ENCODE data around the gene SRCIN1.
"Not testable (repeated sequence)": the region's sequence is repeated elsewhere in the genome, so short reads cannot be mapped to it uniquely, and the experiment has no call there.

SRCIN1 gene

DNA sequence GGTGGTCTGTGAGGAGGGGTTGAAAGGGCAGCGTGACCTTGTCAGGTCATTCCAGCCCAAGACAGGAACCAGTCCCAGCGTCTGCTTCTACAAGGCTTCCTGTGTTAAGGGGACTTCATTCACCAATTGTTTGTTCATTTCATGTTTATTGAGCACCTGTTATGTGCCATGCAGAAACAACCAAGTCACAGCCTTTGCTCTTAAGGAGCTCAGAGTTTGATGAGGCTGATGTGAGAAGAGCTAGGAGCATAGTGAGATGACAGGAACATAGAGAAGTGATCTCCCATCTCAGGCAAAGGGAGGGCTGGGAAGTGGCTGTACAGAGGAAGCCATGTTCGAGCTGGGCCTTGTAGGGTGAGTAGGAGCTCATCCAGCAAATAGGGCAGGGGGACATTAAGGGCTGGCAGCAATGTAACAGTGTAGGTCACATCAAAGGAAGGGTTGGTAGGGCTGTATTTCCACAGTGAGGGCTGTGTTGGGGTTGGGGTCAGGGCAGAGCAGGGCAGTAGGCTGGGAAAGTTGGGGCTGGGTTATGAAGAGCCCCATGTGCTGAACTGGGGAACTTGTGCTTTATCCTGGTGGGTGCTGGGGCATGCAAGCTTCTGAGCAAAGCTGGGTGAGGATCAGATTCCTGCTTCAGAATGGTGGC is 97.7 kb downstream of the SRCIN1 start:
- DNase-seq: no peak

DNA sequence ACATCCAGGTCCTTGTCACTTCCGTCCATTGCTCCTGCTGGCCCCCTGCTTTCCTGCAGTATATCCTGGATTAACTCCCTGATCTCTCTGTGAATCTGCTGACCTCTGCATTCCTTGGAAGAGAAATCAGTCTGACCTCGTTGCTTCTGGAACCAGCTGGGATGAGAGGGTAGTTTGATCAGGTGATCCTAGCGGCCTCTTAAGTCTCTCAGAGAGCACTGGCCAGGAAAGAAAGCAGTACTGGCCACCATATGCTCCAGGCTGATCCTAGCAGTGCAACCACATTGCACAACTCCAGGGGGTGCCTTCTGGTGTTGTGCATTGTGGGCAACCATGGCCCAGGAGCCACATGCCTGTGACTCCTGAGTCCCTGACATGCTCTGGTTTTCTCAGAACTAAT is 98.3 kb downstream of the SRCIN1 start:
- no peak for DNase-seq

- no peak for DNase-seq
These were observed 101.5 kb downstream of the SRCIN1 start for GRCh38 chr17:38504216-38504615.

- DNase-seq: not testable (repeated sequence)
These were observed 102.4 kb downstream of the SRCIN1 start for GRCh38 chr17:38503286-38503913.

DNA sequence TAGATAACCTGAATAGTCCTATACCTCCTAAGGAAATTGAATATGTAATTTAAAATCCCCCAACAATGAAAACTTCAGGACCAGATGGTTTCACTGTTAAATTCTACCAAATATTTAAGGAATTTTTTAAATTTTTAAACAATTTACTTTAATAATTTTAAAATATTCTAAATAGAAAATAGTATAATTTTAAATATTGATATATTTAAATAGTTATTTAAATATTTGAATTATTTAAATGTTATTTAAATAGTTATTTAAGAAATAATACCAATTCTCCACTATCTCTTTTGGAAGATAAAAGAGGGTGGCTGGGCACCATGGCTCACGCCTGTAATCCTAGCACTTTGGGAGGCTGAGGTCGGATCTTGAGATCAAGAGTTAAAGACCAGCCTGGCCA is 104.0 kb downstream of the SRCIN1 start:
- DNase-seq: not testable (repeated sequence)

DNA sequence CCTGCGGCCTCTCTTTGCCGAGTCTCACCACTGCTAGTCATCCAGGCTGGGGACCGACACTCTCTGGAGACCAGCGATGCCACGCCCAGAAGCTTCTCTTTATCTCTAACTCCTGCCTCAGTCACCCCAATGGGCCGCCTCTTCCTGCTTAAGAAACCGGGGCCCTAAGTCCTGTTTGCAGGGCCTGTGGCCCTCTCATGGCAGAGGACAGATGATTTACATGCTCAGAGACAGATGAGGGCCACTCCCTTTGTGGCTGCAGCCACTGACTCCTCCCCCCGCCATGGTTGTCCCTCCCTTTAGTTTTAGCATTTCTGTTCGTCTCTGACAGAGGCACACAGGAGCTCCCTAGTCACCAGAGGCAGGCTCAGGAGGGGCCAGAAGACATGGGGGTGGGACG is 106.5 kb downstream of the SRCIN1 start:
- not testable (repeated sequence) for DNase-seq

DNA sequence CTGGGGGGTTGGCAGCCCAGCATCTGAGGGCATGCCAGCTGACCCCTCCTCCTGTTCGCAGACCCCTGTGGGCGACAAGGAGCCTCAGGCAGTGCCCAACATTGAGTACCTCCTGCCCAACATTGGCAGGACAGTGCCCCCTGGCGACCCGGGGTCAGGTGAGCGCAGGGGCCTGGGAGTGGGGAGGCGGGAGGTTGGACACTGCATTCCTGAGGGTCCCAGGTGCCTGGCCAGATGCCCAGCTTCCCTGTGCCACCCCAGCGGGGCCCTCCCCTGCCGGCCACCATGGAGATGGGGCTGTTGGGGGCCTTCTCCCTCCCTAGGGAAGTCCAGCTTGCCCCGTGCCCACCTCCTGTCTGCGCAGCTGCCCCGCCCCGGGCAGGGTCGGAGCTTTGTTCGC is 107.4 kb downstream of the SRCIN1 start:
- no peak for DNase-seq

- not testable (repeated sequence) for DNase-seq
These were observed 108.1 kb downstream of the SRCIN1 start for GRCh38 chr17:38497656-38498055.

- DNase-seq: not testable (repeated sequence)
These were observed 111.6 kb downstream of the SRCIN1 start for GRCh38 chr17:38494152-38494551.

- peak; percentile 87 for DNase-seq
These were observed 113.4 kb downstream of the SRCIN1 start for GRCh38 chr17:38492067-38493040.

GRCh38 chr17:38491346-38492066 is 114.2 kb downstream of the SRCIN1 start:
- DNase-seq: not testable (repeated sequence)

DNA sequence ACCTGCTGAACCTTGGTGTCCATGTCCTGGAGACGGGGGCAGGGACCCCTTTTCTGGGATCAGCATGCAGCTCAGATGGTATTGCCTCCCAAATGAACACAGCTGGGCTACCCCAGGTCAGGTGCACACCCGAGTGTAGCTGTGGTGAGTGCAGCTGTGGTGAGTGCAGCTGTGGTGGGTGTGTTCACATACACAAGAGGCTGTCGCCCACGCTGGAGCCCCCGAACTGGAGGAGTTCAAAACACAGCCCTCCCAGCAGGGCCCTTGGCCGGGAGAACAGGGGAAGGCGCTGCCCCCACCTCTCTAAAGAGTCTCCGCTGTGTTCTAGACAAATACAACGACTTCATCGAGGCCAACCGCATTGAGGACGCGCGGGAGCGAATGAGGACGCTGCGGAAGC is 116.0 kb downstream of the SRCIN1 start:
- DNase-seq: not testable (repeated sequence)

GRCh38 chr17:38485681-38486298 is 120.0 kb downstream of the SRCIN1 start:
- DNase-seq: peak; percentile 26

GRCh38 chr17:38485146-38485468 is 120.6 kb downstream of the SRCIN1 start:
- DNase-seq: no peak

DNA sequence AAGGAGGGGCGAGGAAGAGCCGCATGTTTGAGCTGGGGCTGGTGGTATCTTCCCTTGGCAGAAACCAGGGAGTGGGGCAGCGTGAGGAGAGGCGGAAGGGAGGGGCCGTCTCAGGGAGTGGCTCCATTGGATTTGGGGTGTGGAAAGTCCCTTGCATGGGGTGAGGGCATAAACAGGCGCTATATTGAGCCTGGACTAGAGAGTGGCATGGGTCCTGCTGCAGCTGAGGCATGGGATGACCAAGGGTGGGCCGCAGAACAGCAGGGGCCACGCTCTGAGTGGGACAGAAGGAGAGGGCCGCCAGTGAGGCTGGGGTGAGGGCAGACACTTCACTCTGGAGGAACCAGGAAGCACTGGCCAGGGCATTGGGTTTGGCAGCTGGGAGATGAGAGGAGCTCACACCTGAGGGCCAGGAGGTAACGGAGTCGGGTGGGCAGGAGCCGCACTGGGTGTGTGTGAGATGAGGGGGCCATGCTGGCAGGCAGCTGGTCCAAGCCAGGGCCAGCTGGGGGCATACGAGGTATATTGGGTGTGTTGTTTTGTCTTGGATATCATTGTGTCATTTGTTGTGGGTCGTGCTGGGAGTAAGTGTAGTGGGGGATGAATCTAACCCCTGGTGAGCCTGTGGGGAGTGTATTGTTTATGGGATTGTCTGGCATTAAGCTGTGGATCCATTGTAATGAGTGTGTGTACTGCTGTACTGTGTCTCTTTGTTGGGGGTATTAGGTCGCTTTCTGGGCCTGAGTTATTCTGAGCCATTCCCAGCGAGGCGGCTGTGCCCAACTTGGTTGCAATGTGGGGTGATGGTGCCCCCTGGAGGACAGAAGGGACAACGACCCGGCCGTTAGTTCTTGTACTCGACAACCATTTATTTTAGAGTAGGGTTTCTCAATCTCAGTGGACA is 121.3 kb downstream of the SRCIN1 start:
- DNase-seq: peak; percentile 55

DNA sequence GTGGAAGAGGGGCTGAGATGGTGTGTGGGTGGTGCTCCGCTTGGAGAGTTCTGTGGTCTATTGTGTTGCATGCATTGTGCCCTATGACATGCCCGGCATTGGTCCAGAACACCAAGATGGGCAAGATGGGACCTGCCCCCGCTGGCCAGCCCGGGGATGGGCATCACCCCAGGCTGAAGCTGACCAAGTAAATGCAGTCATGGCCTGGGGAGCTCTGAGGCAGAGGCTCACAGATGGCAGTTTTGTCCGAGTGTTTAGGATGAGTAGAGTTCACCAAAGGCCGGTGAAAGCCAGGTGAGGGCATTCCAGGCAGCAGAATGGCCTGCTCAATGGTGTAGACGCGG is 123.1 kb downstream of the SRCIN1 start:
- DNase-seq: not testable (repeated sequence)

- not testable (repeated sequence) for DNase-seq
These were observed 123.6 kb downstream of the SRCIN1 start for GRCh38 chr17:38482039-38482699.
